Measurements from ENCODE around the gene MEIS1. TPM values are rescaled to one million over a fixed set of nuclear protein-coding genes. Genes with fewer than 3 reads are reported as not detected.

Gene MEIS1
- total and polyA plus RNA-seq, 7 experiments from 2014 or later = 0.05 to 5.6 (median 0.56) TPM; not detected in 4

DNA sequence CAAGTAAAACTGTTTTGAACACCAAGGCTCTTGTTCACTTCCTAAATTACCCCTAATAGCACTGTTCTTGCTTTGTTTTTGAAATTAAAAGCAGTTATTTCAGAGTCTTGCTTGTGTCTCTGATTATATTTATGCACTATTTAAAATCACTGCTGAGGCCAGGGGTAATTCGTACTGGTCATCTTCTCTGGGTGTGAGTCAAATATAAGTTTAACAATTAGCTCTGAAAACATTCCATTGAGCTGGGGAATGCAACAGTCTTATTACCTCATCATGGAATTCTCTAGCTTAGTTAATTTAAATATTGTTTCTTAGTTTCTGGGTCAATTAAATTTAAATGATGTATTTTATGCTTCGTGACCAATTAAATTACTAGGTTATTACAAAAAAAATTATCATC is 135.0 kb downstream of the MEIS1 start:
- ChIA-PET CTCF (no interaction called here), POLR2A (no interaction called here)
- no peak overlapping the region for H3K27ac Mint-ChIP-seq
- H3K4me1 ChIP-seq (ENCODE audit: control insufficient read depth in 2 of 2, insufficient read depth in 2 of 2, low read length in 2 of 2) = no peaks in the 10 kb centered on the region
- intact Hi-C loops (cut with micrococcal nuclease) = no loop called here
- H3K4me3 Mint-ChIP-seq = no peak overlapping the region
- peaks cover 25 to 34% (median 29%) of the 10 kb centered on the region in 5 donors for H3K27me3 Mint-ChIP-seq
- H3K9me3 Mint-ChIP-seq = peaks cover 0 to 5% (median 0%) of the 10 kb centered on the region in 11 donors
- H3K36me3 Mint-ChIP-seq = no peaks in the 10 kb centered on the region
- H3K36me3 ChIP-seq (ENCODE audit: control insufficient read depth in 2 of 3, insufficient read depth in 3 of 3, low read length in 3 of 3) = no peaks in the 10 kb centered on the region
- no peak for DNase-seq
- H3K9me3 ChIP-seq (ENCODE audit: control insufficient read depth in 2 of 3, low read length in 3 of 3) = no peaks in the 10 kb centered on the region
- no peak for ATAC-seq
- no peak overlapping the region for H3K4me3 ChIP-seq (ENCODE audit: low read length)
- H3K27ac ChIP-seq (ENCODE audit: low read depth, low read length) = no peak overlapping the region
- H3K27me3 ChIP-seq (ENCODE audit: control insufficient read depth in 2 of 2, insufficient read depth in 2 of 2, low read length in 2 of 2) = peaks cover 0 to 6% of the 10 kb centered on the region in 2 donors
- H3K4me1 Mint-ChIP-seq = peaks cover 0 to 6% (median 1%) of the 10 kb centered on the region in 7 donors

DNA sequence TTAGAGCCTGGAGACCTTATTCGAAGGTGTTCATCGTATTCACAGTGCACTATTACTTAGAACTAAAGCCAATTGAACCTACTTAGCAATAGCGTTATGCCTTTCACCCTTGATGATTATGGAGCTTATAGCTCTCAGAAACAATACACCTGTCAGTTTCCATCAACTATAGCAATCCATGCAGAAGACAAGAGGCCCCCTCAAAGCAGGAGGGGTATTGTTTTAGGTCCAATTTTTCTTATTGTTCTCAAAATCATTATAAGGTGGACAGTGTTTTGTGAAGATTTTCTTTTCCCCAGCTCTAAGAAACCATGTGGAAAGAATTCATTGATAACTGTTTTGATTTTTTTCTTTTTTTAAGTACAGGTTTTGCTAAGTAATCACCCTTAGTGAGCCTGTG is 135.5 kb downstream of the MEIS1 start:
- no peaks in the 10 kb centered on the region for H3K36me3 ChIP-seq (ENCODE audit: control insufficient read depth in 2 of 3, insufficient read depth in 3 of 3, low read length in 3 of 3)

DNA sequence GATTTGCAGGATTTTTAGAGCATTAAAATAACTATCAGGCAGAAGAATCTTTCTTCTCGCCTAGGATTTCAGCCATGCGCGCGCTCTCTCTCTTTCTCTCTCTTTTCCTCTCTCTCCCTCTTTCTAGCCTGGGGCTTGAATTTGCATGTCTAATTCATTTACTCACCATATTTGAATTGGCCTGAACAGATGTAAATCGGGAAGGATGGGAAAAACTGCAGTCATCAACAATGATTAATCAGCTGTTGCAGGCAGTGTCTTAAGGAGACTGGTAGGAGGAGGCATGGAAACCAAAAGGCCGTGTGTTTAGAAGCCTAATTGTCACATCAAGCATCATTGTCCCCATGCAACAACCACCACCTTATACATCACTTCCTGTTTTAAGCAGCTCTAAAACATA is 137.0 kb downstream of the MEIS1 start:
- Mint-ChIP-seq H3K4me1 (peaks cover 0 to 13% (median 9%) of the 10 kb centered on the region in 7 donors), H3K36me3 (no peaks in the 10 kb centered on the region), H3K9me3 (peaks cover 0 to 5% (median 0%) of the 10 kb centered on the region in 11 donors), H3K27ac (no peak overlapping the region), H3K4me3 (no peak overlapping the region), H3K27me3 (peaks cover 31 to 42% (median 38%) of the 10 kb centered on the region in 5 donors)
- H3K36me3 ChIP-seq (ENCODE audit: control insufficient read depth in 2 of 3, insufficient read depth in 3 of 3, low read length in 3 of 3) = no peaks in the 10 kb centered on the region
- H3K4me3 ChIP-seq (ENCODE audit: low read length) = no peak overlapping the region
- ChIA-PET CTCF (no interaction called here), POLR2A (no interaction called here)
- DNase-seq (no peak), ATAC-seq (no peak)
- no peaks in the 10 kb centered on the region for H3K9me3 ChIP-seq (ENCODE audit: control insufficient read depth in 2 of 3, low read length in 3 of 3)
- intact Hi-C loops (cut with micrococcal nuclease) = no loop called here
- H3K4me1 ChIP-seq (ENCODE audit: control insufficient read depth in 2 of 2, insufficient read depth in 2 of 2, low read length in 2 of 2) = no peaks in the 10 kb centered on the region
- no peak overlapping the region for H3K27ac ChIP-seq (ENCODE audit: low read depth, low read length)
- peaks cover 0 to 6% of the 10 kb centered on the region in 2 donors for H3K27me3 ChIP-seq (ENCODE audit: control insufficient read depth in 2 of 2, insufficient read depth in 2 of 2, low read length in 2 of 2)

More for the DNA sequence above, 135.5 kb downstream of the MEIS1 start:
- no peak overlapping the region for H3K4me3 Mint-ChIP-seq
- ATAC-seq (no peak), DNase-seq (no peak)
- intact Hi-C loops (cut with micrococcal nuclease) = no loop called here
- Histone ChIP-seq H3K9me3 (ENCODE audit: control insufficient read depth in 2 of 3, low read length in 3 of 3) (no peaks in the 10 kb centered on the region), H3K4me3 (ENCODE audit: low read length) (no peak overlapping the region), H3K27ac (ENCODE audit: low read depth, low read length) (no peak overlapping the region), H3K4me1 (ENCODE audit: control insufficient read depth in 2 of 2, insufficient read depth in 2 of 2, low read length in 2 of 2) (no peaks in the 10 kb centered on the region), H3K27me3 (ENCODE audit: control insufficient read depth in 2 of 2, insufficient read depth in 2 of 2, low read length in 2 of 2) (peaks cover 0 to 6% of the 10 kb centered on the region in 2 donors)
- peaks cover 30 to 39% (median 34%) of the 10 kb centered on the region in 5 donors for H3K27me3 Mint-ChIP-seq
- H3K4me1 Mint-ChIP-seq = peaks cover 0 to 11% (median 6%) of the 10 kb centered on the region in 7 donors
- H3K9me3 Mint-ChIP-seq = peaks cover 0 to 5% (median 0%) of the 10 kb centered on the region in 11 donors
- H3K36me3 Mint-ChIP-seq = no peaks in the 10 kb centered on the region
- no peak overlapping the region for H3K27ac Mint-ChIP-seq
- POLR2A ChIA-PET = no interaction called here
- CTCF ChIA-PET = no interaction called here

DNA sequence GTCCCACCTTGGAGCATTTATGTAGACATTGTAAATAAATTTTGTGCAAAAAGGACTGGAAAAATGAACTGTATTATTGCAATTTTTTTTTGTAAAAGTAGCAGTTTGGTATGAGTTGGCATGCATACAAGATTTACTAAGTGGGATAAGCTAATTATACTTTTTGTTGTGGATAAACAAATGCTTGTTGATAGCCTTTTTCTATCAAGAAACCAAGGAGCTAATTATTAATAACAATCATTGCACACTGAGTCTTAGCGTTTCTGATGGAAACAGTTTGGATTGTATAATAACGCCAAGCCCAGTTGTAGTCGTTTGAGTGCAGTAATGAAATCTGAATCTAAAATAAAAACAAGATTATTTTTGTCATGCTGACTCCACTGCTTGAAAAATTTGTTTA is 137.5 kb downstream of the MEIS1 start:
- no peak overlapping the region for H3K4me3 Mint-ChIP-seq
- no peak for ATAC-seq
- no peak overlapping the region for H3K4me3 ChIP-seq (ENCODE audit: low read length)
- no peaks in the 10 kb centered on the region for H3K4me1 ChIP-seq (ENCODE audit: control insufficient read depth in 2 of 2, insufficient read depth in 2 of 2, low read length in 2 of 2)
- peaks cover 0 to 6% of the 10 kb centered on the region in 2 donors for H3K27me3 ChIP-seq (ENCODE audit: control insufficient read depth in 2 of 2, insufficient read depth in 2 of 2, low read length in 2 of 2)
- H3K27ac ChIP-seq (ENCODE audit: low read depth, low read length) = no peak overlapping the region
- H3K36me3 ChIP-seq (ENCODE audit: control insufficient read depth in 2 of 3, insufficient read depth in 3 of 3, low read length in 3 of 3) = no peaks in the 10 kb centered on the region
- POLR2A ChIA-PET = no interaction called here
- peaks cover 0 to 13% (median 9%) of the 10 kb centered on the region in 7 donors for H3K4me1 Mint-ChIP-seq
- H3K9me3 Mint-ChIP-seq = peaks cover 0 to 5% (median 0%) of the 10 kb centered on the region in 11 donors
- intact Hi-C loops (cut with micrococcal nuclease) = no loop called here
- no peak overlapping the region for H3K27ac Mint-ChIP-seq
- no peak for DNase-seq
- CTCF ChIA-PET = no interaction called here
- peaks cover 36 to 44% (median 43%) of the 10 kb centered on the region in 5 donors for H3K27me3 Mint-ChIP-seq
- no peaks in the 10 kb centered on the region for H3K9me3 ChIP-seq (ENCODE audit: control insufficient read depth in 2 of 3, low read length in 3 of 3)
- no peaks in the 10 kb centered on the region for H3K36me3 Mint-ChIP-seq

DNA sequence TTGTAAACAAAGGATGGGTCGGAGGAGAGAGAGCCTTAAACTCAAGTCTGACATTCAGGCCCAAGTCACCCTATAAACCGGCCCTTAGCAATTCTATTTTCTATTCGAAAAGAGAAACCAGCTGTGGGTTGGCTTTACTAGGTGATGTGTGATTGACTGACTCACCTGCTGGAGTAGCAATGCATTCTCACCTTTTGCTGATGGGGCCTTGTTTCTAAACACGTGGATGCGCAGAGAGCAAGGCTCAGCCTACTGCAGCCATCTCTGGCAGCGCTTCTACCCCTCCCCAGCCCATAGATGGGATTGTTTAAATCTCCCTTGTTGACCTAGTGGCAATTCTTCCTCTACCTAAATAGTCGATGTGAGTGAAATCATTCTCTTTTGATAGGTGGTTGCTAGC is 138.5 kb downstream of the MEIS1 start:
- Mint-ChIP-seq H3K27me3 (peaks cover 42 to 53% (median 51%) of the 10 kb centered on the region in 5 donors), H3K36me3 (no peaks in the 10 kb centered on the region), H3K27ac (no peak overlapping the region), H3K4me3 (no peak overlapping the region), H3K4me1 (peaks cover 0 to 13% (median 9%) of the 10 kb centered on the region in 7 donors), H3K9me3 (peaks cover 0 to 5% (median 0%) of the 10 kb centered on the region in 11 donors)
- Histone ChIP-seq H3K4me3 (ENCODE audit: low read length) (no peak overlapping the region), H3K27me3 (ENCODE audit: control insufficient read depth in 2 of 2, insufficient read depth in 2 of 2, low read length in 2 of 2) (peaks cover 0 to 6% of the 10 kb centered on the region in 2 donors), H3K36me3 (ENCODE audit: control insufficient read depth in 2 of 3, insufficient read depth in 3 of 3, low read length in 3 of 3) (no peaks in the 10 kb centered on the region), H3K9me3 (ENCODE audit: control insufficient read depth in 2 of 3, low read length in 3 of 3) (no peaks in the 10 kb centered on the region), H3K4me1 (ENCODE audit: control insufficient read depth in 2 of 2, insufficient read depth in 2 of 2, low read length in 2 of 2) (no peaks in the 10 kb centered on the region), H3K27ac (ENCODE audit: low read depth, low read length) (no peak overlapping the region)
- POLR2A ChIA-PET = no interaction called here
- CTCF ChIA-PET = no interaction called here
- no peak for ATAC-seq
- no peak for DNase-seq
- intact Hi-C loops (cut with micrococcal nuclease) = no loop called here

DNA sequence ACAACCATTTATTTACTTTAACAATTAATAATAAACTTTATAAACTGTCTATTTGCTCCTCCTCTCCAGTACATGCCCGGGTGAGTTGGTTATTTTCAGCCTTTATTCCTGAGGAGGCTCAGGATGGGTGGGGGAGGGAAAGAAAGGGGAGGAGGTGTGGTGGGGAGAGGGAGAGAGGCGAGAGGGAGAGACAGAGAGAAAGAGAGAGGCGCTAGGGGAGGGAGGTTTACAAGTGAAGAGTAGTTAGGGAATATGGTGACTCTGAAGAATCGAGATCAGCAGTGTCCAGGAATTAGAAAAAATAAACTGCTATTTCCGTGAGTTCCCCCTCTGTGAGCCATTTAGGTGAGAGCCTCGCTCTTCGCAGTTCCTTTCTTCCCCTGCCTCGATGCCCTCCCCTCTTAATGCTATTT is 138.9 kb downstream of the MEIS1 start:
- POLR2A ChIA-PET = no interaction called here
- H3K4me3 Mint-ChIP-seq = no peak overlapping the region
- no peaks in the 10 kb centered on the region for H3K36me3 Mint-ChIP-seq

More for the DNA sequence above, 138.9 kb downstream of the MEIS1 start:
- Mint-ChIP-seq H3K4me1 (peaks cover 0 to 13% (median 9%) of the 10 kb centered on the region in 7 donors), H3K27me3 (peaks cover 46 to 55% (median 52%) of the 10 kb centered on the region in 5 donors), H3K27ac (no peak overlapping the region), H3K9me3 (peaks cover 0 to 4% (median 0%) of the 10 kb centered on the region in 11 donors)
- H3K27ac ChIP-seq (ENCODE audit: low read depth, low read length) = no peak overlapping the region
- no peaks in the 10 kb centered on the region for H3K4me1 ChIP-seq (ENCODE audit: control insufficient read depth in 2 of 2, insufficient read depth in 2 of 2, low read length in 2 of 2)
- intact Hi-C loops (cut with micrococcal nuclease) = no loop called here
- H3K36me3 ChIP-seq (ENCODE audit: control insufficient read depth in 2 of 3, insufficient read depth in 3 of 3, low read length in 3 of 3) = no peaks in the 10 kb centered on the region
- H3K9me3 ChIP-seq (ENCODE audit: control insufficient read depth in 2 of 3, low read length in 3 of 3) = no peaks in the 10 kb centered on the region
- DNase-seq (no peak), ATAC-seq (no peak)
- CTCF ChIA-PET = no interaction called here
- H3K27me3 ChIP-seq (ENCODE audit: control insufficient read depth in 2 of 2, insufficient read depth in 2 of 2, low read length in 2 of 2) = peaks cover 0 to 6% of the 10 kb centered on the region in 2 donors
- H3K4me3 ChIP-seq (ENCODE audit: low read length) = no peak overlapping the region

All from naive thymus-derived CD4-positive, alpha-beta T cell (primary cell).